SH-SY5Y (cell line): ENCODE measurements around the gene CEACAM20.

Source experiments
- GATA2 ChIP-seq: IDR thresholded peaks from 2 replicates; pipeline ENCODE4 v1.6.1; 2011; ENCODE audit warnings: mild to moderate bottlenecking, low read depth, low read length
- GATA3 ChIP-seq: IDR thresholded peaks from 2 replicates; pipeline ENCODE4 v1.6.1; 2011; ENCODE audit warnings: low read depth, mild to moderate bottlenecking, low read length, moderate library complexity

DNA sequence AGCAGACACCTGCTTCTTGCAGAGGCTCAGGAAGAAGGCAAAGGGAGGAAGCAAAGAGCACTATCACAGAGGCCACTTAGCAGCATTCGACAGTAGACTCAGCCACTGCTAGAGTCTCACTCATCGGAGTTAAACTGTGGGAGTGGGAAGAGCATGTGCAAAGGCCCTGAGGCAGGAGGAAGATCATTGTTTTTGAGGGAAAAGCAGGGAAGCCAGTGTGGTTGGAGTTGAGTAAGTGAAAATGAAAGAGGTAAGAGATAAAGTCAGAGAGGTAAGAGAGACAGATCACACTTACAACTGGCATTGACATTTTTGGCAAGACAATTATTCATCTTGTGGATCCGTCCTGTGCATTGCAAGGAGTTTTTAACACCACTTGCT lies 41.1 kb upstream of the CEACAM20 start:
- TF ChIP-seq GATA2 (no peak), GATA3 (no peak)
